ENCODE results near the gene LRMDA.
"Not testable (repeated sequence)": the region's sequence is repeated elsewhere in the genome, so short reads cannot be mapped to it uniquely, and the experiment has no call there.

The LRMDA gene

DNA sequence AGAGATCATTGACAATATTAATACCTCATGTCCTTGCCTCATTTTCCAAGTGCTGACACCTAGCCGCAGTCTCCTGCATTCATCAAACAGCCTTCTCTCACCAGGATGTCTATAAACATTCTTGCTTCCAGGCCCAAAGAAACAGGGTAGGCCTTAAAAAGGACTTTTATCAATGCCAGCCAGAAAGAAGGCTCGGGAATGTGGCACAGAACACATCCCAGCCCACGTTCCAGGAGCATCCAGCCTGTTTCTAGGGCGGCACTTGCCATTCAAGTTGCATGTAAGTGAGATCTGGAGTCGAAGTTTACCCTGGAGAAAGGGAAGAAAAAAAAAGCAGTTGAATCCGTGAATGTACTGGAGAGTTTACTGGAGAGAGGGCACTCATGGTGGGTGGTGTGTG lies 1123.1 kb downstream of the LRMDA start:
- no peak for DNase-seq

DNA sequence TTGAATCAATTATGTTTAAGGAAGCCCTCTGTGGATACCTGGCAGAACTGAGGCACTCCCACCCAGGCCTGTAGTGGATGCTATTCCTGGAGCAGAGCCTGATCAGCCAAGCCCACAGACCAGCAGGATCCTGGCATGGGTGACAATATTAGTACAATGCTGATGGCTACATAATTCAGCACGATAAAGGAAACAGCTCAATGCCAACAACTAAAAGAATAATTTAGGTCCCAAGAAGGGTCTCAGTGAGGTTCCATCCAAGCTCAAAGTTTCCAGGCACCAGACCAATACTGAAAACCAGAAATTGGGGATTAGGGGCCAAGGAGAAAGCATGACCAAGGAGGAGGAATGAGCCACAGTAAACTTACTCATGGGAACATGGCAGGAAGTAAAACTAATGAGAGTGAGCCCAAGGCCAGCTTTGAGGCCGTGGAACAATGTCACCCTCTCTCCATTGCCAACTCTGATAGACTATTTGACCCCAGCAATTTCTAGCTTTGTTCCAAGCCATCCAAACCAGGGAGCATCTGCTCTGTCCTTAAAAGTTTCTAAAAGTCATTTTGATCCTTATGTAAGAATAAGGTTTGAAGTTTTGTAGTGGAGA lies 1123.7 kb downstream of the LRMDA start:
- DNase-seq, result no peak

DNA sequence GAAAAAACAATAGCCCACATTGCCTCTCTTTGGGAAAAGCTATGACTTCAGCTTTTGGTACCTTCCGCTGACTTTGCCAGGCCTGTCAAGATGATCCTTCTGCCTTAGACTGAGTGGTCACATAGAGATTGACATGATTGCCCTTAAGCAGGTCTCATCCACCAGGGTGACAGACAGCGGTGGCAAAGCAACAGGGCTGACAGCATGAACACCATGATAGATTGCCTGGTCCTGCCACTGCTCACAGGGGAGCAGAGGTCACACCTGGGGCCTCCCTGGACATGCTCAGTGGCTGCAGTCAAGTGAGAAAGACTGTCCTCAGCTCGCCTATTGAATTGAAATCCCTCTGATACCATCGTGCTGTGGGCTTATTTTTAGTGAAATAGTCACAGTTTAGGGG lies 1125.9 kb downstream of the LRMDA start:
- no peak for DNase-seq

DNA sequence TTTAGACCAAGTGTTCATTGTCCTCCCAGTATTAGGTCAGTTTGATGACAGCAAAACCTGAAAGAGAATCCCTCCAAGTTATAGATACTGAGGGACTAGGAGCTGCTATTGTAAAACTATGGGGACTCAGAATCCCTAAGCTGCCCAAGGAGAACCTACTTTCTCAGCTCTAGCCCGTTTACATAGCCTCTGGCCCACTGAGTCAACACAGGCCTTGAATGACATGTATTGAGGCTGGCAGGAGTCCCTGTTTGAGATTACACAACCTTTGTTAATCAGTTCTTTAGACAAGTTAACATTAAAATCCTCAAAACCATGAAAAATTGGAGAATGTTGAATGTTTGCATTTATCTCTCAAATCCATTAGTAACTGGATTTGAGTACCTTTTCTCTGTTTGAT lies 1127.2 kb downstream of the LRMDA start:
- DNase-seq, result no peak

DNA sequence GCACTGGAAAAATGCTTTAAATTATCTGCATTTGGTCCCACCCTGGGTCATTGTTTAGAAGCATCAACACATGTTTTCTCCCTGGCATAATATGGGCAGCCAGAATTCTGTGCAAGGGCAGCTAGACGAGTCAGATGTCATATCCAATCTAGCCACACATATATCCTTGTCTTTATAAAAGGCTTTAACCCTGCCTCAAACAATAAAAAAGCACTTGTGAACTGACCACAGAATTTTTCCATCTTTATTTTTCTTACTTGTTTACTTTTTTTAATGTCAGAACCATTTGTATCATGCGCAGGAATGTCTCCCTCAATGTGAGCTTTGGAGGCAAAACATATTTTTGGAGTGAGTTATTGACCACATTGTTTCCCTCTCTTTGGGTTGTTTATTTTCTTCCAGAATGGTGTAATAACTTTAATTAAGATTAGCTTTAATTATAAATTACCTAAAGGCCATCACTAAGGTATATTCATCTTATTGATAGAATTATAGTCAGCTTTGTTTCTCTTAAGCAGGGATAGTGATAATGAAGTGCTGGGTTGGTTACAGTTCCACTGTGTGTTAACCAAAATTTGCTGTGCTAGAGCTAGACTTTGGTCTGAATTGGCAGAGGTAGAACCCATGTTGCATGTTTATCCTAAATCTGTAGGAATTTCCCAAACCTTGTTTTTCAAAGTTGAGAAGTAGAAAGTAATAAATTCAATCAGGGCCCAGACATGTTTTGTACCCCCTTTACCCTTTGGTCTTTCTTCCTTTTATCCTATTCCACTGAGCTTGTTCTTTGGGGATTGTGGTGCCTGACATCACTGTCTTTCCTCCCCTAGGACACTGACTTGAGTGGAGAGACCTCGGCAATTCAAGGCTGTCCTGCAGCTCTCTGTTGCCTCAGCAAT lies 1127.8 kb downstream of the LRMDA start:
- DNase-seq, result no peak

DNA sequence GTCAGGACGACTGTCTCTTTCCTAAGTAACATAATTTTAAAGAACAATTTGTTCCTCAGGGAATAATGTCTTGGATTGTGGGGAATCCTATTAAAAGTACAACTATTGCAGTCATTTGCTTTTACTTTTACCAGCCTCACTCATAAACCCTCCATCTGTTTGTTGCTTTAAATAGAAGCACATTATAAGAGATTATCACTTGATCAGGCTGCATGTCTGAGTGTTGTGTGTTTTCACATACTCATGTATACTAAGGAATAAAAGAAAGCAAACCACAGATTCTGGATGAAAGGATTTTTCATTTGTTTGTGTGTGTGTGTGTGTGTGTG lies 1128.4 kb downstream of the LRMDA start:
- DNase-seq, result no peak

DNA sequence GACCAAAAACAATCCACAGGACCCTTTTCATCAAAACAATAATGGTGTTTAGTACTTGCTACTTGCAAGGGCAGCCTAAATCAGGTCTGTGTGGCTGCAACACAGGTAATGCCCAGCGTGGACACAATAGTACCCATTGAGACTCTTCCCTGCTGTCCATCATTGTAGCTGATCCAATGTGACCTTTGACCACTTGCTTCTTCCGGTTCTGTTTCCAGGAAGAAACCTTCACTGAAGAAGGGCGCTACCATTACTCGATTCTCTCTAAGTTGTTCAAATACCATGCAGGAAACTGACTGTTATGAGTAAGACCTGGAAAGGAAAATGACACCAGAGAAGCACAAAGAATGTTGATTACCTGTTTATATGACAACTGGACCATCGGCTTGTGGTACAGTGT lies 1128.9 kb downstream of the LRMDA start:
- DNase-seq, result no peak

DNA sequence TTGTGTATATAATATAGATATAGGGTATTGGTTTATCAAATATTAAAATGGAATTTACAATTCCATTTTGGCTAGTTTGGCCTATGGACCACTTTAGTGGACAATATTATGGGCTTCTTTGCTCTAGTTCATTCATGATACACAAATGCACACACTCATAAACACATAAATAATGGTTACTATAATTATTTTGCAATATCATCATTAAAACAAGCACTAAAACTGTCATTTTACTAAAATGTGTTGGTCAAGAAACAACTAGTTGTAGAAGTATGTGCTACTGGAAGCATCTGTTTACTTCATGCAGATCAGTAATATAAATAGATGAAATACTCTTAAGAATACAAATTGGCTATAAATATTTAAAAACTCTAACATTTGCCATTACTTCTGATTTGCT lies 1131.9 kb downstream of the LRMDA start:
- no peak for DNase-seq

DNA sequence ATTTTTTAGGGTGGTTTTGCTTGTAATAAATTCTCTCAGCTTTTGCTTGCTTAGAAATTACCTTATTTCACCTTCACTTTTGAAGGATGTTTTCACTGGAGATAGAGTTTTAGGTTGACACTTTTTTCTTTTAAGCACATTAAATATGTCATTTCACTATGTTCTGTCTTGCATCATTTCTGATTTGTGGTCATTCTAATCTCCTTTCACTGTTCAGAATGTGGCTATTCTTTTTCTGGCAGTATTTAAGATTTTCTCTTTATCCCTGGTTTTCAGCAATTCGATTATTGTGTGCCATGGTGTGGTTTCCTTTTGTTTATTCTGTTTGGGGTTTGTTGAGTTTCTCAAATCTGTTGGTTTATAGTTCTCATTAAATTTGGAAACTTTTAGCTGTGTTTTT lies 1140.6 kb downstream of the LRMDA start:
- DNase-seq, result no peak

DNA sequence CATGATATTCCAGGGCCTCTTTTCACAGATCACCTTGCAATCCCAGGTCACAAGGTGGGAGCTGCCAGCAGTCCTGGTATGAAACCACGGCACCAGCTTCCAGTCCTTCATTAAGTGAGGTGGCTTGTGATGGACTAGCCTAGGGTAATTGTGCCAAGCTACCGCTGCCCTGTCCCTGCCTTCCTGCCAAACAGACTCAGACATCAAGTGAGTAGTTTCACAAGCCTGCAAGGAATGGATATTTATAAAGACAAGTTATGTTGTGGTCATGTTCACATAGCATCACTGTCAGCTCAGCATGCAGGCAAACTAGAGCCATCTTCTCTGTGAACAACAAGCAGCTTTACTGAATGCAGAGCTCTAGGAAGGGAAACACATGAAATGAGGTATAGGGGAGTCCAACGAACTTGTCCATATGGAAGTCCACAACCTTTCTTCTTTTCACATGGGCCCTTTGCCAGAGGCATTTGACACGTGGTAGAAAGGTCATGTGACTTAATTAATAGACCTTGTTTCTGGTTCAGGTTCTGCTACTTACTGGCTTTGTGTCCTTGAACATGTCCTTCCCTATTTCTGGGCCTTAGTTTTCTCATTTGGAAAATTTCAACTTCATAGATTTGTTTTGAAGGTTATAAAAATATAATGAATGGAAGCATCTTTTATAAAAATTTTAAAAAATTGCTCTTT lies 1145.0 kb downstream of the LRMDA start:
- no peak for DNase-seq

DNA sequence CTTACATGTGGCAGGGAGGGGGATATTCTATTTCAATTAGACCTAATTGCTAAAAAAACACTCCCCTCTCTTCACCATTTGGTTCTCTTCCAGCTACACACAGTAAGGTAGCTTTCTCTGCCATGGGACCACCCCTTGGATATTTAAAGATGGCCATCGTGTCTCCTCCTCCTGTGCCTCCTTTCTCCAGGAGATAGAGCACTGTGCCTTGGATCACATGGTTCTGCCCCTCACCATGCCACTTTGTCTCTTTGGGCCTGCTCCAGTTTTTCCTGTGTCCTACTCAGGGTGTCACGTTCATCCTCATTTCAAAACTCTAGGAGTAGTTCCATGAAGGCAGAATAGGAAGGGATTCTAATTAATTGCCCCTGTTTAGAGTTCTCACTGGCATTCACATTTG lies 1146.0 kb downstream of the LRMDA start:
- no peak for DNase-seq

DNA sequence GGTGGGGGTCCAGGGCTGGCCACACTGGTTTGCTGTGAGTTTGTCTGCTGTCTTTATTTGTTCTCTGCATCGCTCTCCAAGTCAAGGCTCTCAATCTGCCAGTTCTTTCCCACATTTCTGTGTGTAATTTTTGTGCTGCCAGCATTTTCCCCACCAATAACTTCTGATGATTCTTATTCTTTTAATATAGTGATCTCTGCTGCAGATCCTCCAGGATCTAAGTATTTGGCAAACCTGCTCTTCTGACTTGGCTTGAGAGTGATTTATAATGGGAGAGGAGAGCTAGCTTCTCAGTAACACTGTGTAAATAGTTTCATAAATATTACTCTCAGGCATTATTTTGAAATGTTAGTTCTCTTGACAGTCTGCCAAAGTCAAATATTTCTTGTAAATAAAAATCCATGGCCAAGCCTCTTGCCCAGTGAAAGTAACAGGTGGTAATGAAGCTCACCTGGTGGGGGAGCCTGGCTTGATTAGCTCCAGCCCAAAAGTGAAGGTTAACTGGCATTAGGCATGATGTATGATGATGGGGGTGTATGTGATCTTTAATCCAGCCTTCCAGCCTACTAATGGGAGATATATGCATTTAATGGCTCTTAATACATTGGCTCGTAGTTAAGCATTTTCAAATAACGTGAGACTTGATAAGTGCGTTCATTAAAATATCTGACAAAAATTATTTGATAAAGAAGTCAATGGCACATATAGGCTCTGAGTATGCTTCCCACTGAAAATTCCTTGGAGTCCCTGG lies 1150.3 kb downstream of the LRMDA start:
- no peak for DNase-seq

DNA sequence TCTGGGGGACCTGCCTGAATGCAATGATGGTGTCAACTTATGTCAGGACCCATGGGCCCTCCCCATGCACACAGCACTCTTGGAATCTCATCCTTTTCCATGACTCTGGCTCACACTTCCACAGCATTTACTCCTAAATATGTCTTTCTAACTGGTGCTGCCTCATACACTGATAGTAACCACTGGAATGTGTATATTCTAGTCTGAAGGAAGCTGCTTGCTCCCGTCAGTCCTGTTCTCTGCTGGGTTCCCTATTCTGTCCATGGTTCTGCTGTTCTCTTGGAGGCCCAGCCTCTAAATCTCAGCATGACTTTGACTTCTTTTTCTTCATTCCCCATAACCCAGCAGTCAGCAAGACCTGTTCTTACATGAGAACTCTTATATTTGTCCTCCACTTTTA lies 1151.1 kb downstream of the LRMDA start:
- DNase-seq, result no peak

DNA sequence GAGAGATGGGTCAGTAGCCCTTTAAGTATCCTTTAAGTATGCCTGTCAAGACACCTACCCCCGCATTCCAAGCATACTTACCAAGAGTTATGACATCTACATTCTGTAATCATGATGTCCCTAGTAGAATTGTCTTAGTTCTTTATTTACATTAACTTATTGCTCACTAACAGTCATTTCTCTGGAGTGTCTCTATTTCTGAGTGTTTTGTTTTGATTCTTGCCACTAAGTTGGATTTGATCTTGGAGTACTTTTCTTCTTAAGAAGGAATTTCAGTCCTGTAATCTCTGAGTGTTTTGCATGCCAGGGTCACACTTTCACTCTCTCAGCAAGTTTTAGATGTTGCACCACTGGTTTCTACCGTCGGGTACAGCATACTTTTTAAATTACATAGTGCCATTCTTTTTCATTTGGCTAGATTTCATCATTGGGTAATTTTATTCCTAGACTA lies 1152.3 kb downstream of the LRMDA start:
- DNase-seq, result no peak

DNA sequence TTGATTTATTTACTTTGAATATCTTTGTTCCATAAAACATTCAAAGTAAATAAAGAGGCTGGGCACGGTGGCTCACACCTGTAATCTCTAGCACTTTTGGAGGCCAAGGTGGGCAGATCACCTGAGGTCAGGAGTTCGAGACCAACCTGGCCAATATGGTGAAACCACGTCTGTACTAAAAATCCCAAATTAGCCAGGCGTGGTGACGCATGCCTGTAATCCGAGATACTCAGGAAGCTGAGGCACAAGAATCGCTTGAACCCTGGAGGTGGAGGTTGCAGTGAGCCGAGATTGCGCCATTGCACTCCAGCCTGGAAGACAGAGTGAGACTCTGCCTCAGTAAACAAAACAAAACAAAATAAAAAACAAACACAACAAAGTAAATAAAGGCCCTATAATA lies 1153.0 kb downstream of the LRMDA start:
- DNase-seq, result not testable (repeated sequence)

All from NCI-H2171 (cell line).